Globus pallidus (tissue), 1 donor: Measurements from ENCODE around the gene ACOT2.
"Not testable (repeated sequence)": the region's sequence is repeated elsewhere in the genome, so short reads cannot be mapped to it uniquely, and the experiment has no call there.

Source experiments
- DNase-seq: peaks from one replicate; pipeline ENCODE4 v3.0.0-alpha.2; 2015; ENCODE audit warnings: low spot score

The ACOT2 gene, protein sequence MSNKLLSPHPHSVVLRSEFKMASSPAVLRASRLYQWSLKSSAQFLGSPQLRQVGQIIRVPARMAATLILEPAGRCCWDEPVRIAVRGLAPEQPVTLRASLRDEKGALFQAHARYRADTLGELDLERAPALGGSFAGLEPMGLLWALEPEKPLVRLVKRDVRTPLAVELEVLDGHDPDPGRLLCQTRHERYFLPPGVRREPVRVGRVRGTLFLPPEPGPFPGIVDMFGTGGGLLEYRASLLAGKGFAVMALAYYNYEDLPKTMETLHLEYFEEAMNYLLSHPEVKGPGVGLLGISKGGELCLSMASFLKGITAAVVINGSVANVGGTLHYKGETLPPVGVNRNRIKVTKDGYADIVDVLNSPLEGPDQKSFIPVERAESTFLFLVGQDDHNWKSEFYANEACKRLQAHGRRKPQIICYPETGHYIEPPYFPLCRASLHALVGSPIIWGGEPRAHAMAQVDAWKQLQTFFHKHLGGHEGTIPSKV

DNA sequence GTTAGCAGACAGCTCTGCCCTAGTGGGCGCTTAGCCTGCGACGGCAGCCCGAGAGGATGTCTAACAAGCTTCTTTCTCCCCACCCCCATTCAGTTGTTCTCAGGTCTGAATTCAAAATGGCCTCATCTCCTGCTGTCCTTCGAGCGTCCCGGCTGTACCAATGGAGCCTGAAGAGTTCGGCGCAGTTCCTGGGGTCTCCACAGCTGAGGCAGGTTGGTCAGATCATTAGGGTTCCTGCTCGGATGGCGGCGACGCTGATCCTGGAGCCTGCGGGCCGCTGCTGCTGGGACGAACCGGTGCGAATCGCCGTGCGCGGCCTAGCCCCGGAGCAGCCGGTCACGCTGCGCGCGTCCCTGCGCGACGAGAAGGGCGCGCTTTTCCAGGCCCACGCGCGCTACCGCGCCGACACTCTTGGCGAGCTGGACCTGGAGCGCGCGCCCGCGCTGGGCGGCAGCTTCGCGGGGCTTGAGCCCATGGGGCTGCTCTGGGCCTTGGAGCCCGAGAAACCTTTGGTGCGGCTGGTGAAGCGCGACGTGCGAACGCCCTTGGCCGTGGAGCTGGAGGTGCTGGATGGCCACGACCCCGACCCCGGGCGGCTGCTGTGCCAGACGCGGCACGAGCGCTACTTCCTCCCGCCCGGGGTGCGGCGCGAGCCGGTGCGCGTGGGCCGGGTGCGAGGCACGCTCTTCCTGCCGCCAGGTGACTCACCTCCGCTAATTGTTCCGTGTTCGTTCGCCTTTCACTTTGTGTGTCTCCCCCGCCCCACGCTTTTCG is at the start of gene ACOT2:
ACOT2 (plus strand) TSS at position 29 of the 774 bp plus-strand sequence; CDS start at position 57, 28 bp downstream.
- DNase-seq = peak; percentile 71

DNA sequence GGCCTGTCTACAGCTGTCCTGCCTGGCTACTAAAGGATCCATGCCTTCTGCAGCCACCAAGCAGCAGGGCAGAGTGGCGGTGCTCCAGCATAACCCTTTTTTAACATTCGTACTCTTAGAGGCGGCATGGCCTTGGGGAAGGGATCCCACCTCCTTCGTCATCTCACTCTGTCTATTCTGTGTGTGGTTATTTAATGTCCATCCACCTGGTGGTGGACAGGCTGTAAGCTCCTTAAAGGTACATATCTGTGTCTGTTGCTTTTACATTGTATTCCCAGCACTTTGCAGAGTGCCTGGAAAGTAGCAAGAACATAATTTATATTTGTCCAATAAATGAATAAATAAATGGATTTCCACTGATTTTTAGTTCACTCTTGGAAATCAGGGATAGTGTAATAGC is 47.8 kb upstream of the ACOT2 start:
- DNase-seq = no peak

DNA sequence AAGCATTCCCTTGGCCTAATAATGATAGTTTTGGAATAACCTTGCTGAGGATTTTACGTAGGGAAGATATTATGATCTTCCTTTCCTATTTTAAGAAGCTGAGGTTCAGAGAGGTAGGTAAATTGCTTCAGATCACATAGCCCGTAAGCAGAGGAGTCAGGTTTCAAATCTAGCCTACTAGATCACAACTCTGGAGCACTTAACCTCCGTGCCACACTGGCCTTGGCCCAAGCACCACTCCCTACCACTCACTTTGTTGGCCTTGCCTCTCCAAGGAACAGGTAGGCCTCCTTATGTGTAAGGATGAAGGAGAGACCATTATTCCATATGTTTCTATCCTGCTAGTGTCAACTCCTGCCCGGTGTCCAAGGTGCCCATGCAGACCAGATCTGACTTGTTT is 44.5 kb upstream of the ACOT2 start:
- DNase-seq = no peak

DNA sequence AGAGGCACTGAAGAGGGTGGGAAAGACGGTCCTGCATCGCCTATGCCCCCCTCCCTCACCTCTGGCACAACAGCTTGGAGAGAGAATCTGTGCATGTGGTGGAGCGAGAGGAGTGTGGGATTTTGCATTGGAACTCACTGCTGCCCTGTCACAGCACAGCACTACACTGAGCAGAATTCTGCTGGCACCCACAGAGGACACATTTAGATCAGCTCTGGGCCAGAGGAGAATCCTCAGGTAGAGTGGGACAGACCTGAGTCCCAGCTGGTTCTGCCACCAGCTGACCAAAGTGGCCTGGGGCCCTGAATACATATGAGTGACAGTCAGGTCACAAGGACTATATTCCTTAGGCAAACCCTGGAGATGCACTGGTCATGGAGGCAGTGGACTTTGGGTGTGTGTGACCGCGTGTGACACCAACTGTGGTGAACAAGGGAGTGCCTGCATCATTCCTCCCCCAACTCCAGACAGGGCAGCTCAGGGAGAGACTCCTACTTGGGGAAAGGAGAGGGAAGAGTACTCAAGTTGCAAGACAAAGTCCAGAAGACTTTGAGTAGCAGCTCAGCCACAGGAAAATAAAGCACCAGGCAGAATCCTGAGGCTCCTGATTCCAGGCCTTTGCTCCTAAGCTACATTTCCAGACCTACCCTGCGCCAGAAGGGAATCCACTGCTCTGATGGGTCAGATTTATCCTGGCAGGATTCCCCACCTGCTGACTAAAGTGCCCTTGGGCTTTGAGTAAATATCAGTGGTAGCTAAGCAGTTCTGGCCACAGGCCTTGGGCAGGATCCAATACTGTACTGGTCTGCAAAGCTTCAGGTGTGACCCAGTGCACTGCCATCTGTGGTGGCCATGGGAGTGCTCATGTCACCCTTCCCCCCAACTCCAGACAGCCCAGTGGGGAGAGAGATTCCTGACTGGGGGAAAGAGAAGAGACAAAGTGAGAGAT is 42.7 kb upstream of the ACOT2 start:
- DNase-seq = no peak

DNA sequence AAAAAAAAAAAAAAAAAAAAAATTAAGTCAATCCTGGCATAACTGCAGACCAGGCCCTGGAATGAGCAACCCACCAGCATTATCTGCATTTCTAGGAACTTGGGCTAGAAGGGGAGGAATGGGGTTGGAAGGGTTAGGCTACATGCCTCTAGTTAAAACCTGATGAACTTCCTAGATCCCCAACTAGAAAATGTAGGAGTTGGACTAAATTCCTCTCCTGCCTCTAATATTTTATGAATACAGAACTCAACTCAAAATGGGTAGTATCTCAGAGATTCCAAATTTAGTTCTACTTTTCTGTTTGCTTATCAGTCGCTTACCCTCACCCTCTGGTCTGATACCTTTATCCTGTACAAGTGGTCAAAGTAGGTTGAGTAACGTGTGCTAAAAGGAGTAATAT is 39.7 kb upstream of the ACOT2 start:
- not testable (repeated sequence) for DNase-seq

DNA sequence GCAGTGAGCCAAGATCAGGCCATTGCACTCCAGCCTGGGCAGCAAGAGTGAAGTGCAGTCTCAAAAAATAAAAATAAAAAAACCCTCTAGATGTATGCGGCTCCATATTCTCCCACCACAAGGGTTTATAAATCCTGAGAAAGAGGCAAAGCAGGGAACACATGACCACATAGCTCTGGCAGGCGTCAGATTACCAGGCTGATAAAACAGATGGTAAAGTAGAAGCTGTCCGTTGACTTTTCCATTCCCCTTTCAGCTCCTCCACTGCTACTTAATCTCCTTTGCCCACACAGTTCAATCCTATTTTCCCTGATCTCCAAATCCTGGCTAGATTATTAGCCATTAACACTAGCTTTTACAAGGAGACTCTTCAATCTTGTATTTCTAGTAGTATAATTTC is 37.0 kb upstream of the ACOT2 start:
- DNase-seq = not testable (repeated sequence)

DNA sequence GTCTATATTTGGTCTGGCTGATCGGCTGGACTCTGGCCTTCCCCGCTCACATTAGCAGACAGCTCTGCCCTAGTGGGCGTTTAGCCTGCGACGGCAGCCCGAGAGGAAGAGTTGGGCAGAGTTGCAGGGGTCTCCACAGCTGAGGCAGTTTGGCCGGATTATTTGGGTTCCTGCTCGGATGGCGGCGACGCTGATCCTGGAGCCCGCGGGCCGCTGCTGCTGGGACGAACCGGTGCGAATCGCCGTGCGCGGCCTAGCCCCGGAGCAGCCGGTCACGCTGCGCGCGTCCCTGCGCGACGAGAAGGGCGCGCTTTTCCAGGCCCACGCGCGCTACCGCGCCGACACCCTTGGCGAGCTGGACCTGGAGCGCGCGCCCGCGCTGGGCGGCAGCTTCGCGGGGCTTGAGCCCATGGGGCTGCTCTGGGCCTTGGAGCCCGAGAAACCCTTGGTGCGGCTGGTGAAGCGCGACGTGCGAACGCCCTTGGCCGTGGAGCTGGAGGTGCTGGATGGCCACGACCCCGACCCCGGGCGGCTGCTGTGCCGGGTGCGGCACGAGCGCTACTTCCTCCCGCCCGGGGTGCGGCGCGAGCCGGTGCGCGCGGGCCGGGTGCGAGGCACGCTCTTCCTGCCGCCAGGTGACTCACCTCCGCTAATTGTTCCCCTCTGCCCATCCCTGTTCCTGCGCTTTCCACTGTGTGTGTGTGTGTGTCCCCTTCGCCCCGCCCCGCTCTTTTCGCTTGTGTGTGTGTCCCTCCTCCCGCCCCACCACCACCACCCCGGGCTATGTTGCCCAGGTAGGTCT is 31.6 kb upstream of the ACOT2 start:
- DNase-seq = not testable (repeated sequence)

DNA sequence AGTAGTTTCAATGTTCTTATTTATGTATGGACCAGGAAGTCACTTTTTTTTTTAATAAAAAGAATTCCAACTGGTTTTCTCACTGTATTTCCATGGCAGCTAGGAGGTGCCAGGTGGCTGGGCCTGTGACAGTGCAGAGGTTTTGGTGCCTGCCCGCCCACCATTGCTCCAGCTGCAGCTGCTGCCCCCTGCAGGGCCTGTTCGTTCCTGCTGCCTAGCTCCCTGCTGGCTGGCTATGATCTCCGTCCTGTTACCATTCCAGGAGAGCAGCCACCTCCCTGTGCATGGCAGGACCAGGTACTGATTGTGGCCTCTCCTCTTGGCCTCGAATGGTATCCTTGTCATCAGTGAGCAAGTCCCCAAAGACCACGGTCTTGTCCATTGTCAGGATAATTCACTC is 30.0 kb upstream of the ACOT2 start:
- DNase-seq = not testable (repeated sequence)

DNA sequence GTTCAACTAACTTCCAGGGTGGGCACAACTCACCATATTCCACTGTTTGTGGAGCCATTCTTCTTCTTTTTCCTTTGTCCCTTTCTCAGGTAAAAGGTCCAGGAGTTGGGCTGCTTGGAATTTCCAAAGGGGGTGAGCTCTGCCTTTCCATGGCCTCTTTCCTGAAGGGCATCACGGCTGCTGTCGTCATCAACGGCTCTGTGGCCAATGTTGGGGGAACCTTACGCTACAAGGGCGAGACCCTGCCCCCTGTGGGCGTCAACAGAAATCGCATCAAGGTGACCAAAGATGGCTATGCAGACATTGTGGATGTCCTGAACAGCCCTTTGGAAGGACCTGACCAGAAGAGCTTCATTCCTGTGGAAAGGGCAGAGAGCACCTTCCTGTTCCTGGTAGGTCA is 26.1 kb upstream of the ACOT2 start:
- not testable (repeated sequence) for DNase-seq

DNA sequence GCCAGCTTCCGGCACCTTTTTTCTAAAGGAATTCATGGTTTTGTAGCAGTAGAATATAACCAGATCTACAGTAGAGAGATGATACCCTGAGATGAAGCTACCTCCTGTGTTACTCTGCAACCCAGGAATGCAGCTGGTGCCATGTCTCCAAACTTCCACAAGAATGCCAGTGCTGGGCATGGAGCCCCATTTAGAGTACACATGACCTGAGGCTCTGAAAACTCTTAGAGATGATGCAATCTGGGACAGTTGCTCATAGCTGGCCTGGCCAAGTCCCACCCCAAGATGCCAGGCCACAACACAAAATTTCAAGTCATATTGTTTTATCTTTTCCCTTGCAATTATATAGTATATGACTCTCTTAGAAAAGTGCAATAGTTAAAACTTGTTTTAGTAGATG is 23.7 kb upstream of the ACOT2 start:
- DNase-seq = not testable (repeated sequence)

DNA sequence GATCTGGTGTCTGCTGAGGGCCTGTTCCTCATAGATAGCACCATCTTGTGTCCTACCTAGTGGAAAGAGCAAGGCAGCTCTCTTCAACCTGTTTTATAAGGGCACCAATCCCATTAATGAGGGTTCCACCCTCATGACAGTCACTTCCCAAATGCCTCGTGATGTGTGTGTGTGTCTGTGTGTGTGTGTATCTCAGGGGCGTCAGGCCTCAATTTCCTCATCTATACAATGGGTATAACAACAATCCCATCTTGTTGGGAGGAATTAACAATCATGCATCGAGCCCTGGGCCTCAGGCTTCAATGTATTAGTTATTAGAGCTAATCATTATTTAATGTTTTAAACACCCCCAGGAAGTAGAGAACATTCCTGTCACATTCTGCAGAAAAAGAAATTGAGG is 19.9 kb upstream of the ACOT2 start:
- not testable (repeated sequence) for DNase-seq

DNA sequence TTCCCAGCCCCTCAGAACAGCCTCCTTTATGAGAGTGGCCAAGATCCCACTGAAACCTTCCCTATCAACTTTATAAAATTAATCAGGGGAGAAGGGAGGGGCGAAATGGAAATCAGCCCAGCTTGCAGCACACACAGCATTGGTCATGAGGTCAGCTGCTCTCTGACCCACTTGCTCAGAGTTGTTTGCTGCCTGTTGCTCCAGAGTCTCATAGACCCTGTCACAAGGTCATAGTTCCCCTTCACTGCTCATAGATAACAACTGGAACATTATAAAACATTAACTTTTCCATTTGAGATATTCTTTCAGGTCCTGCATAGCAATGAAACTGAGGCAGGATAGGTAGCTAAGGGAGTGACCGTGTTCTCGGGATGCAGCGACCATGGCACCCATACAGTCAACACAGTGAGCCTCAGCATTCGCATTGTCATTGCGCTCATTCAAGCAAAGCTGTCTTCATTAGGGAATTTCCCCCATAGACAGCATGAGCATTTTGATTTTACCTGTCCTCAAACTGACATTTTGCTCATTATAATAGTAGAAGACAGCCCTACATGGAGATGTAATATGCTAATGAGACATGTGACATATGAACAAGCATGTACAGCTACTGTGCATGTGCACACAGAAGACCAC is 19.0 kb upstream of the ACOT2 start:
- not testable (repeated sequence) for DNase-seq

DNA sequence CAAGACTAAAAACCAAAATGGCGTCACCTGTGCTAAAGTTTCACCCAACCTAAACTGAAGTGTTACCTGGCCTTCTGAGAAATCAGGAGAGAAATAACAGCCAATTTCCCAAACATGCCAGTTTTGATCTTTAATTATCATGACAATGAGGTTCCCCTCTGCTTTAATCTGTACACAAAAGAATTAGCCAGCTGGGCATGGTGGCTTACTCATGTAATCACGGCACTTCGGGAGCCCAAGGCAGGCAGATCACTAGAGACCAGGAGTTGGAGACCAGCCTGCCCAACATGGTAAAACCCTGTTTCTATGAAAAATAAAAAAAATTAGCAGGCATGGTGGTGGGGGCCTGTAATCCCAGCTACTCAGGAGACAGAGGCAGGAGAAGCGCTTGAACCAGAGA is 15.2 kb upstream of the ACOT2 start:
- DNase-seq = no peak

DNA sequence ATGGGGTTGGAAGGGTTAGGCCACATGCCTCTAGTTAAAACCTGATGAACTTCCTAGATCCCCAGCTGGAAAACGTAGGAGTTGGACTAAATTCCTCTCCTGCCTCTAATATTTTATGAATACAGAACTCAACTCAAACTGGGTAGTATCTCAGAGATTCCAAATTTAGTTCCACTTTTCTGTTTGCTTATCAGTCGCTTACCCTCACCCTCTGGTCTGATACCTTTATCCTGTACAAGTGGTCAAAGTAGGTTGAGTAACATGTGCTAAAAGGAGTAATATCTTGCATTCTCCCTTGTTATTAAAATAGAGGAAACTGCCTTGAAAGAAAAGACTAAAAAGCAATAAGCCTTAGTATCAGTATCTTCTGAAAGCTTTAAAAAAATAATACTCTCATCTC is 11.8 kb upstream of the ACOT2 start:
- not testable (repeated sequence) for DNase-seq

DNA sequence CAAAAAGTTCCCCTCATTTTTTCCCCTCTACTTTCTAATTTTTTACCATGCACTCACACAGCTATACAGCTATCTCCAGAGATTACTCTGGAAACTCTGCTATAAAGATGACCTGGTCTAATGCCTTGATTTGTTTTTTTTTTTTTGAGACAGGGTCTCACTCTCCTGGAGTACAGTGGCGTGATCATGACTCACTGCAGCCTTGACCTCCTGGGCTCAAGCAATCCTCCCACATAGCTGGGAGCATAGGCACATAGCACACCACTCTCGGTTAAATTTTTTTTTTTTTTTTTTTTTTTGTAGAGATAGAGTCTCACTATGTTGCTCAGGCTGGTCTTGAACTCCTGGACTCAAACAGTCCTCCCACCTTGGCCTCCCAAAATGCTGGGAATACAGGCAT is 10.8 kb upstream of the ACOT2 start:
- DNase-seq = not testable (repeated sequence)

DNA sequence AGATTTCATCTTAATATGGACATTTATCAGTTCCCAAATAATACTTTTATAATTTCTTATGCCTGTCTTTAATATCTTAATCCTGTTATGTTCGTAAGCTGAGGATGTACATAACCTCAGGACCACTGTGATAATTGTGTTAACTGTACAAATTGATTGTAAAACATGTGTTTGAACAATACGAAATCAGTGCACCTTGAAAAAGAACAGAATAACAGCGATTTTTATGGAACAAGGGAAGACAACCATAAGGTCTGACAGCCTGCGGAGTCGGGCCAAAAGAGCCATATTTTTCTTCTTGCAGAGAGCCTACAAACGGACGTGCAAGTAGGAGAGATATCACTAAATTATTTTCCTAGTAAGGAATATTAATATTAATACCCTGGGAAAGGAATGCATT is 6.8 kb upstream of the ACOT2 start:
- not testable (repeated sequence) for DNase-seq

DNA sequence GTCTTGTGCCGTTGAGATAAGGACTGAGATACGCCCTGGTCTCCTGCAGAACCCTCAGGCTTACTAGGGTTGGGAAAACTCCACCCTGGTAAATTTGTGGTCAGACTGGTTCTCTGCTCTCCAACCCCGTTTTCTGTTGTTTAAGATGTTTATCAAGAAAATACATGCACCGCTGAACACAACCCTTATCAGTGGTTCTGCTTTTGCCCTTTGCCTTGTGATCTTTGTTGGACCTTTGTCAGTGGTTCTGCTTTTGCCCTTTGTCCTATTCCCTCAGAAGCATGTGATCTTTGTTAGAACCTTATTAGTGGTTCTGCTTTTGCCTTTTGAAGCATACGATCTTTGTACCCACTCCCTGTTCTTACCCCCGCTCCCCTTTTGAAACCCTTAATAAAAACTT is 6.3 kb upstream of the ACOT2 start:
- DNase-seq = not testable (repeated sequence)

DNA sequence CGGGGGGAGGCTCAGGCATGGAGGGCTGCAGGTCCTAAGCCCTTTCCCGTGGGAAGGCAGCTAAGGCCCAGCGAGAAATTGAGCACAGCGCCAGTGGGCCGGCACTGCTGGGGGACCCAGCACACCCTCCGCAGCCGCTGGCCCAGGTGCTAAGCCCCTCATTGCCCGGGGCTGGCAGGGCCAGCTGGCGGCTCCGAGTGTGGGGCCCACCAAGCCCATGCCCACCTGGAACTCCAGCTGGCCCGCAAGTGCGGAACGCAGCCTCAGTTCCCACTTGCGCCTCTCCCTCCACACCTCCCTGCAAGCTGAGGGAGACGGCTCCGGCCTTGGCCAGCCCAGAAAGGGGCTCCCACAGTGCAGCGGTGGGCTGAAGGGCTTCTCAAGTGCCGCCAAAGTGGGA is 2.6 kb upstream of the ACOT2 start:
- DNase-seq = not testable (repeated sequence)

DNA sequence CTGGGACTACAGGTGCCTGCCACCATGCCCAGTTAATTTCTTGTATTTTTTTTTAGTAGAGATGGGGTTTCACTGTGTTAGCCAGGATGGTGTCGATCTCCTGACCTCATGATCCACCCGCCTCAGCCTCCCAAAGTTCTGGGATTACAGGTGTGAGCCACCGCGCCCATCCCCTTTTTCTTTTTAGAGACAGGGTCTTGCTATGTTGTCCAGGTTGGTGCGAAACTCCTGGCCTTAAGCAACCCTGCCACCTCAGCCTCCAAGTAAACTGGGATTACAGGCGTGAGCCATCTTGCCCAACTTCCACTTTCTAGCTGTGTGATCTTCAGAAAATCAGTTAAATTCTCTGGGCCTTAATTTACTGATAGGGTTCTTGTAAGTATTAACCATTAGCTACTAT is 2.1 kb upstream of the ACOT2 start:
- not testable (repeated sequence) for DNase-seq

DNA sequence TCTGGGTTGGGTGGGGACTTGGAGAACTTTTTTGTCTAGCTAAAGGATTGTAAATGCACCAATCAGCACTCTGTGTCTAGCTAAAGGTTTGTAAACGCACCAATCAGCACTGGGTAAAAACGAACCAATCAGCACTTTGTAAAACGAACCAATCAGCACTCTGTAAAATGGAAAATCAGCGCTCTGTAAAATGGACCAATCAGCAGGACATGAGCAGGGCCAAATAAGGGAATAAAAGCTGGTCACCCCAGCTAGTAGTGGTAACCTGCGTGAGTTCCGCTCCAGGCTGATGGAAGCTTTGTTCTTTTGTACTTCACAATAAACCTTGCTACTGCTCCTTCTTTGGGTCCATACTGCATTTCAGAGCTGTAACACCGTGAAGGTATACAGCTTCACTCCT is 1.7 kb upstream of the ACOT2 start:
- no peak for DNase-seq
